HK-2 (cell line): ENCODE results near the gene DTNB.

Source experiments
- DNase-seq: peaks from one replicate; pipeline ENCODE4 v3.0.0-alpha.2; 2018; ENCODE audit not compliant: unreplicated experiment

DTNB gene

DNA sequence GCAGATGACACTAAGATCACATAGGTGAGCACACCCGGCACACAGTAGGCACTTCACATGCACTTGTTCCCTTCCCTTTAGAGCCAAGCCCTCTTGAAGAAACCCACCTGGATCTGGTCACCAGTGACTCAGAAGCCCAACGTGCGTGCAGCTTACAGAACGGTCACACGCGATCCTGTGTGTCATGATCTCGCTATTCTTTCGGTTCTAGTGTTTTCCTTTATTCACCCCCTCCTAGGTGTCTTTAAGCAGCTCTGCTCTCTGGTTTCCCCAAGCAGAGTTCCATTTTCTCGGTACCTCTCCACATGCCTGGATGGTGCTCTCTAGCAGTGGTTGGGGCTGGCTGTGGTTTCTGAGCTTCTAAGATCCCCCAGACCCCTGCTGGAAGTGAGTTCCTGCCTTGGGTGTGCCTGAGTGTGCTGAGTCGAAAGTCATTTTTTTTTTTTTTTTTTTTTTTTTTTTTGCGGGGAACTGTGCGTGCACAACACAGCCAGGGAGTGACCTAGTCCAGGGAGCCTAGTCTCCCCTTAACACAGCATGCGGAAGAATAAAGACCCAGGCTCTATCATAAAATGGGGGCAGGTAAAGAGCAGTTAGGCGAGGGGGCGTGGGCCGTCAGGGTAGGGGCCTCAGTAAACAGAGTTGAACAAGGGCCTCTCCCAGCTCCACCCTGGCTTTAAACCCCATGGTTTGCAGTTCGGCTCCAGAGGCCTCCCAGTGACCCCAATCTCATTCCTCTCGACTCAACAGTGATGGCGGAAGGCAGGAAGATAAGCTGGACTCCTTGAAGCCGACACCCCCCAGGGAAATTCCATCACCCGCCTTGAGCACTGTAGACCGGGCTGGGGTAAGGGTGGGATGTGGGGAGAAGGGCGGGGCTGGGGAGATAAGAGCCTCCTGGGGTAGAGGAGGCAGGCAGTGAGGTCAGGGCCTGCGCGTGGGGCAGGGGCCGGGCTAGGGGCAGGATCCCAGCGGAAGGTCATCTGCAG, 301.8 kb downstream of the DTNB start:
- DNase-seq: no peak

GRCh38 chr2:25369876-25370275, 303.5 kb downstream of the DTNB start:
- no peak for DNase-seq

GRCh38 chr2:25369439-25369838, 303.9 kb downstream of the DTNB start:
- DNase-seq: no peak

- no peak for DNase-seq
Observed at GRCh38 chr2:25368660-25369059, 304.7 kb downstream of the DTNB start.

- no peak for DNase-seq
Observed at GRCh38 chr2:25367296-25367695, 306.1 kb downstream of the DTNB start.

GRCh38 chr2:25366629-25367028, 306.7 kb downstream of the DTNB start:
- DNase-seq: no peak

GRCh38 chr2:25365241-25365640, 308.1 kb downstream of the DTNB start:
- no peak for DNase-seq

- no peak for DNase-seq
Observed at GRCh38 chr2:25363733-25364132, 309.6 kb downstream of the DTNB start.

- no peak for DNase-seq
Observed at GRCh38 chr2:25362434-25363145, 310.8 kb downstream of the DTNB start.

DNA sequence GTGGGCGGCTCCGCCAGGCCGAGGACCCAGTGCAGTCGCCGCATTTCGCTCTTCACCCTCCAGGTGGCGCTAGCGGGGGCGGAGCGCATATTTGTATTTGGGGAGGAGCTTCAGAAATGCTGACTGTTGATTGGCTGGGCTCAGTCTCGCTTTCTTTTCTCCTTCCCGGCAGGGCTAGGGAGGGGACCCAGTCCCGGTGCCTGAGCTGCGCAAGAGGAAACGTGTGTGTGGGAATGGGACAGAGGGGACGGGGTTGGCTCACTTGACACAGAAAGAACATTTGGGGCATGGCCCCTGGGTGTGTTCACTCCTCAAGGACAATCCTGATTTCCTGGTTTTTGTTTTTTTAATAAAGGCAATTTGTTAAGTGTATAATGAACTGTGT, 311.3 kb downstream of the DTNB start:
- DNase-seq: peak; percentile 98

- no peak for DNase-seq
Observed at GRCh38 chr2:25361261-25362048, 311.9 kb downstream of the DTNB start.

GRCh38 chr2:25358836-25359235, 314.5 kb downstream of the DTNB start:
- no peak for DNase-seq

DNA sequence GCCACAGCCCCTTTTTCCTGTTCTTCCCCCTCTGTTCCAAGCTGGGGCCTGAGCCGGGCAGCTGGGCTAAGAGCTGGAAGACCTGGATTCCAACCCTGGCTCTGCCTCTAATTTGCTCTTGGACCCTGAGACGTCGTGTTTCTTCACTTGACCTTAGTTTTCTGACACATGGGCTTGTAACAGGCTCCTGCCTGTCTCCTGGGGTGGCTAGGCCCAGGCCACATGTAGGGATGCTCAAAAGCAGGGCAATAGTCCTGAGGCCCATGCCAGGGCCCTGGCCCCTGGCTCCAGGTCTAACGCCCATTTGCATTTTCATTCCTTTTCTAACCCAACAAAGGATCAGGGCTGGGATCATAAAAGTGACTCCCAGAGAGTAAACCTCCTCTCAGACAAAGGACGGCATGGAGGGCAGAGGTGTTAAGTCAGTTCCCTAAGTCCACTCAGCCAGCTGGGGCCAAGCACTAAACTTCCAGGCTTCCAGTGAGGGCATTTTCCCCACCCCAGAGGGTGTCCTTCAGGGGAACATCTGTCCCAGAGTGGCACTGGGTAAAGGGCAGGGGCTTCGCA, 315.0 kb downstream of the DTNB start:
- DNase-seq: no peak

DNA sequence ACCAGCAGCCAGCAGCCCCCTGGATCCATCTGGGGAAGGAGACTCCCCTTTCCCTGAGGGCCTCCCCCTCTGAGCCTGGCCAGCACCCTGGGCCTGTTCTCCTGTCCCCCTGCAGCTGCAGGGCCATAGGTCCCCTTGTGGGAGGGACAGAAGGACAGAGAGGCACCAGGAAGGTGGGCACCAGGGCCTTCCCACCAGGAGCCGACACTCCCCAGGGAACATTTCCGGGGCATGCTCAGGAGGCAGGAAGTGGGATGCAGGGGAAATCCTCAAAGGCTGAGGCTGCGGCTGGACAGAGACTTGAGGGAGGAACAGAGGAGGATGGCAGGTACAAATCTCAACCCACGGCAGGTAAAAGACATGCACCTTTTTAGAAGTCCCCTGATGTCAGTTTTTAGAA, 317.3 kb downstream of the DTNB start:
- DNase-seq: no peak

- no peak for DNase-seq
Observed at GRCh38 chr2:25355270-25355669, 318.1 kb downstream of the DTNB start.

- no peak for DNase-seq
Observed at GRCh38 chr2:25354116-25354515, 319.3 kb downstream of the DTNB start.

GRCh38 chr2:25349397-25349796, 324.0 kb downstream of the DTNB start:
- no peak for DNase-seq

GRCh38 chr2:25347846-25348245, 325.5 kb downstream of the DTNB start:
- no peak for DNase-seq

- DNase-seq: peak; percentile 43
Observed at GRCh38 chr2:25347205-25347815, 326.1 kb downstream of the DTNB start.

GRCh38 chr2:25343187-25343825, 330.1 kb downstream of the DTNB start:
- no peak for DNase-seq
